ENCODE results near the gene KIRREL3. TPM values are rescaled to one million over a fixed set of nuclear protein-coding genes. Genes with fewer than 3 reads are reported as not detected.

The KIRREL3 gene
- total RNA-seq, 1 experiment from 2014 or later, result 2.2 TPM

GRCh38 chr11:126548581-126549550 lies 451.7 kb downstream of the KIRREL3 start:
- H3K4me2 ChIP-seq, result no peak overlapping the region
- BruUV-seq (replicated peaks), result no TSS peak
- H3K27me3 ChIP-seq (ENCODE audit: insufficient read depth, low read depth), result peaks cover 91% of the 10 kb centered on the region
- no peak for DNase-seq
- H3K36me3 ChIP-seq (ENCODE audit: low read depth), result no peaks in the 10 kb centered on the region
- POLR2A ChIA-PET (ENCODE audit: unreplicated experiment), result interaction anchor here (0.6 kb wide), 1 partner anchor 103 kb away, joined by 5 read pairs; no protein-coding TSS in a partner anchor
- H2AFZ ChIP-seq, result no peak overlapping the region
- CTCF ChIA-PET, result no interaction called here
- no peaks in the 10 kb centered on the region for H3K4me1 ChIP-seq (replicated peaks; ENCODE audit: insufficient read depth)
- H3K79me2 ChIP-seq (ENCODE audit: low read depth), result no peaks in the 10 kb centered on the region
- H3K9me3 ChIP-seq (ENCODE audit: insufficient read depth, low read depth), result no peaks in the 10 kb centered on the region
- H3F3A ChIP-seq (ENCODE audit: insufficient read depth, low read depth), result no peaks in the 10 kb centered on the region
- no peaks in the 10 kb centered on the region for H3K9me2 ChIP-seq (ENCODE audit: insufficient read depth)
- H3K4me3 ChIP-seq, result no peak overlapping the region
- no peaks in the 10 kb centered on the region for H4K20me1 ChIP-seq (ENCODE audit: insufficient read depth)
- intact Hi-C loops (cut with micrococcal nuclease; ENCODE audit: unreplicated experiment), result no loop called here
- no peak for TF ChIP-seq EZH2 (IDR thresholded peaks at IDR 0.05; ENCODE audit: low read depth)
- TF ChIP-seq CTCF (conservative IDR thresholded peaks at IDR 0.05), result no peak
- H3K27ac ChIP-seq, result no peak overlapping the region

- Histone ChIP-seq H3K27ac (no peak overlapping the region), H3K27me3 (ENCODE audit: insufficient read depth, low read depth) (peaks cover 91% of the 10 kb centered on the region), H3K4me2 (no peak overlapping the region), H3K4me1 (replicated peaks; ENCODE audit: insufficient read depth) (no peaks in the 10 kb centered on the region), H3K79me2 (ENCODE audit: low read depth) (no peaks in the 10 kb centered on the region), H4K20me1 (ENCODE audit: insufficient read depth) (no peaks in the 10 kb centered on the region), H3F3A (ENCODE audit: insufficient read depth, low read depth) (no peaks in the 10 kb centered on the region), H3K4me3 (no peak overlapping the region), H3K9me2 (ENCODE audit: insufficient read depth) (no peaks in the 10 kb centered on the region), H3K36me3 (ENCODE audit: low read depth) (no peaks in the 10 kb centered on the region), H3K9me3 (ENCODE audit: insufficient read depth, low read depth) (no peaks in the 10 kb centered on the region), H2AFZ (no peak overlapping the region)
- intact Hi-C loops (cut with micrococcal nuclease; ENCODE audit: unreplicated experiment), result no loop called here
- no peak for DNase-seq
- TF ChIP-seq CTCF (conservative IDR thresholded peaks at IDR 0.05) (no peak), EZH2 (IDR thresholded peaks at IDR 0.05; ENCODE audit: low read depth) (no peak)
- ChIA-PET POLR2A (ENCODE audit: unreplicated experiment) (no interaction called here), CTCF (interaction anchor here (0.7 kb wide), 1 partner anchor 631 kb away, joined by 3 read pairs; no protein-coding TSS in a partner anchor)
- BruUV-seq (replicated peaks), result no TSS peak
Measured at GRCh38 chr11:126547691-126548090, 452.9 kb downstream of the KIRREL3 start.

- BruUV-seq (replicated peaks), result no TSS peak
- Histone ChIP-seq H3K9me2 (ENCODE audit: insufficient read depth) (no peaks in the 10 kb centered on the region), H4K20me1 (ENCODE audit: insufficient read depth) (no peaks in the 10 kb centered on the region), H3F3A (ENCODE audit: insufficient read depth, low read depth) (no peaks in the 10 kb centered on the region), H3K36me3 (ENCODE audit: low read depth) (no peaks in the 10 kb centered on the region), H3K27ac (no peak overlapping the region), H3K27me3 (ENCODE audit: insufficient read depth, low read depth) (peaks cover 93% of the 10 kb centered on the region), H3K9me3 (ENCODE audit: insufficient read depth, low read depth) (no peaks in the 10 kb centered on the region), H3K4me2 (no peak overlapping the region), H2AFZ (no peak overlapping the region), H3K4me3 (no peak overlapping the region), H3K4me1 (replicated peaks; ENCODE audit: insufficient read depth) (no peaks in the 10 kb centered on the region), H3K79me2 (ENCODE audit: low read depth) (no peaks in the 10 kb centered on the region)
- CTCF ChIA-PET, result no interaction called here
- POLR2A ChIA-PET (ENCODE audit: unreplicated experiment), result no interaction called here
- peak in 1 of 2 experiments; percentile 2 for DNase-seq
- intact Hi-C loops (cut with micrococcal nuclease; ENCODE audit: unreplicated experiment), result no loop called here
- no peak for TF ChIP-seq EZH2 (IDR thresholded peaks at IDR 0.05; ENCODE audit: low read depth)
Measured at GRCh38 chr11:126547161-126547560, 453.4 kb downstream of the KIRREL3 start.
